ENCODE results near the gene CXCL8. TPM values are rescaled to one million over a fixed set of nuclear protein-coding genes. Genes with fewer than 3 reads are reported as not detected.

Gene CXCL8
- total RNA-seq, 1 donor, result 2.4 TPM

DNA sequence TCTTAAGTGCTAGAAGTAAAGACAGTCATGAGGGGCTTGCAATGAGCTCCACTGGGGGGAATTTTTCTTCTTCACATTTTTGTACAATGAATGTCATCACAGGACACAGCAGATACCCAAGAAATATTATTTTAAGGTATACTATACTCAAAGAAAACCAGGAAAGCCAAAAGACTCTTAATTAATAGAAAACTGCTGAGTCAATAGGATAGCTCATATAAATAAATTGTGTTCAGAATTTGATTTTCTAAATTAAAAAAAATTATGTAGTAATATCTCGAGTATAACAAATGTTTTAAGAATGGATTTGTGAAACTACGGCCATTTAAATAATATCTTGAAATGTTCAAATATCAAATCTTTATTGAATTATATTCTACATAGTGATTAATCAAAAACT is 25.7 kb upstream of the CXCL8 start:
- no peak for DNase-seq (ENCODE audit: low read depth)
- H3K4me3 ChIP-seq (ENCODE audit: low read depth, low read length), result no peak overlapping the region
- TF ChIP-seq CTCF (IDR thresholded peaks at IDR 0.05; ENCODE audit: insufficient read depth, low read length), result no peak

DNA sequence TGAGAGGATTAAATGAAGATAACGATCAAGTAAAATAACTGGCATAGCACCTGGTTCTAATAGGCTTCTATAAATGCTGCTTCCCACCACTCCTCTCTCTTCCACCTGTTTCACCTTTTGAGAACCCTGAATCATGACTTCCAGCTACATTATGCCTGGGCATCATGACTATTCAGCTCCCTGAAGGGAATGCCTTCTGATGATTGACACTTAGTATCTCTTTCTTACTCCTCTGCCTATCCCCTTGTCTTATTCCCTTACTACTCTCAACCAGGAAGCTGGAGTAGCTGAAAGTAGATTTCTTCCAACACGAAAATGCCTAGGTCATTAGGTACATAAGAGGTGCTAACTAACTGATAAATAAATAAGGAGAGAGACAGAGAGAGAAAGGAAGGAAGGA is 24.7 kb upstream of the CXCL8 start:
- DNase-seq (ENCODE audit: low read depth), result no peak
- no peak for TF ChIP-seq CTCF (IDR thresholded peaks at IDR 0.05; ENCODE audit: insufficient read depth, low read length)
- no peak overlapping the region for H3K4me3 ChIP-seq (ENCODE audit: low read depth, low read length)

- peak; percentile 27 for DNase-seq (ENCODE audit: low read depth)
- TF ChIP-seq CTCF (IDR thresholded peaks at IDR 0.05; ENCODE audit: insufficient read depth, low read length), result no peak
- H3K4me3 ChIP-seq (ENCODE audit: low read depth, low read length), result no peak overlapping the region
Measured at GRCh38 chr4:73718375-73719373, 21.7 kb upstream of the CXCL8 start.

- no peak overlapping the region for H3K4me3 ChIP-seq (ENCODE audit: low read depth, low read length)
- no peak for TF ChIP-seq CTCF (IDR thresholded peaks at IDR 0.05; ENCODE audit: insufficient read depth, low read length)
- DNase-seq (ENCODE audit: low read depth), result peak; percentile 92
Measured at GRCh38 chr4:73721435-73721834, 18.9 kb upstream of the CXCL8 start.

GRCh38 chr4:73721909-73722308 is 18.5 kb upstream of the CXCL8 start:
- no peak for TF ChIP-seq CTCF (IDR thresholded peaks at IDR 0.05; ENCODE audit: insufficient read depth, low read length)
- peak; percentile 31 for DNase-seq (ENCODE audit: low read depth)
- no peak overlapping the region for H3K4me3 ChIP-seq (ENCODE audit: low read depth, low read length)

GRCh38 chr4:73723023-73723422 is 17.3 kb upstream of the CXCL8 start:
- no peak for TF ChIP-seq CTCF (IDR thresholded peaks at IDR 0.05; ENCODE audit: insufficient read depth, low read length)
- no peak overlapping the region for H3K4me3 ChIP-seq (ENCODE audit: low read depth, low read length)
- no peak for DNase-seq (ENCODE audit: low read depth)
